Measurements from ENCODE around the gene RNF167. TPM values are rescaled to one million over a fixed set of nuclear protein-coding genes. Genes with fewer than 3 reads are reported as not detected.

The RNF167 gene
- total RNA-seq, 2 donors from 2014 or later = 92.1 to 120 TPM

DNA sequence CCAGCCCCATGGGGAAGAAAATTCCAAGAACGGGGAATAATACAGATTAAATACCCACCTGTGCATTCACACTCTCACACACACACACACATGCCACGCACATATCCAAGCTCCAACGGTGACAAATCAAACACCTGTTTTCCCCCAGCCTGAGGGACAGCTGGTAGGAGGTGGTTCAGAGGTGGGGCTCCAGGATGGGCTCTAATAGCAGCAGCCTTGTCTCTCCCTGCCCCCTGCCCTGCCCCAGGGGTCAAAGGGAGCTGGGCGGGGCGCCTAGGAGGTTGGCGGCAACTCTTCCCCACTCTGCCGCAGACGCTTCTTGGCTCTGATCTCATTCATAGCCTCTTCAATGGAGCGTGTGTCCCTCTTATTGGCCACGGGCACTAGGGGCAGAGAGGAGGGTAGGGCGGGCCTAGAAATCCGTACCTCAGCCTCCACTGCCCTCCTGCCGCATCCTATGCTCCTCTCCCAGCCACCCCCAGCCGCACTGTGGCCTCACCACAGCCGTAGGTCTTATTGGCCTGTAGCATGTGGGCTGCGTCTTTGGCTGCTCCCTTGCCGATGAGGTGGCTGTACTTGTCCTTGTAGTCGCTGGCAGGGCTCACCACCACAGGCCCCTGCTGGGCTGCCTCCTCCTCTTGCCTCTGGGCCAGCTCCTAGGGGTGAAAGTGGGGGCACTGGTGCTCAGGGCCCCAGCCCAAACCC lies 19.3 kb downstream of the RNF167 start:
- no peak overlapping the region for H3K4me3 ChIP-seq
- H3K27ac ChIP-seq = no peak overlapping the region
- H3K36me3 ChIP-seq = no peaks in the 10 kb centered on the region
- intact Hi-C loops (cut with DNase I) = no loop called here
- no peak for DNase-seq
- TF ChIP-seq, protein P1, sequence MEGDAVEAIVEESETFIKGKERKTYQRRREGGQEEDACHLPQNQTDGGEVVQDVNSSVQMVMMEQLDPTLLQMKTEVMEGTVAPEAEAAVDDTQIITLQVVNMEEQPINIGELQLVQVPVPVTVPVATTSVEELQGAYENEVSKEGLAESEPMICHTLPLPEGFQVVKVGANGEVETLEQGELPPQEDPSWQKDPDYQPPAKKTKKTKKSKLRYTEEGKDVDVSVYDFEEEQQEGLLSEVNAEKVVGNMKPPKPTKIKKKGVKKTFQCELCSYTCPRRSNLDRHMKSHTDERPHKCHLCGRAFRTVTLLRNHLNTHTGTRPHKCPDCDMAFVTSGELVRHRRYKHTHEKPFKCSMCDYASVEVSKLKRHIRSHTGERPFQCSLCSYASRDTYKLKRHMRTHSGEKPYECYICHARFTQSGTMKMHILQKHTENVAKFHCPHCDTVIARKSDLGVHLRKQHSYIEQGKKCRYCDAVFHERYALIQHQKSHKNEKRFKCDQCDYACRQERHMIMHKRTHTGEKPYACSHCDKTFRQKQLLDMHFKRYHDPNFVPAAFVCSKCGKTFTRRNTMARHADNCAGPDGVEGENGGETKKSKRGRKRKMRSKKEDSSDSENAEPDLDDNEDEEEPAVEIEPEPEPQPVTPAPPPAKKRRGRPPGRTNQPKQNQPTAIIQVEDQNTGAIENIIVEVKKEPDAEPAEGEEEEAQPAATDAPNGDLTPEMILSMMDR (IDR thresholded peaks at IDR 0.05) = no peak
- no peaks in the 10 kb centered on the region for H3K27me3 ChIP-seq
- H3K9ac ChIP-seq (ENCODE audit: low read depth in 2 of 2, low read length in 2 of 2) = no peak overlapping the region
- H3K9me3 ChIP-seq = no peaks in the 10 kb centered on the region
- no peaks in the 10 kb centered on the region for H3K4me1 ChIP-seq

DNA sequence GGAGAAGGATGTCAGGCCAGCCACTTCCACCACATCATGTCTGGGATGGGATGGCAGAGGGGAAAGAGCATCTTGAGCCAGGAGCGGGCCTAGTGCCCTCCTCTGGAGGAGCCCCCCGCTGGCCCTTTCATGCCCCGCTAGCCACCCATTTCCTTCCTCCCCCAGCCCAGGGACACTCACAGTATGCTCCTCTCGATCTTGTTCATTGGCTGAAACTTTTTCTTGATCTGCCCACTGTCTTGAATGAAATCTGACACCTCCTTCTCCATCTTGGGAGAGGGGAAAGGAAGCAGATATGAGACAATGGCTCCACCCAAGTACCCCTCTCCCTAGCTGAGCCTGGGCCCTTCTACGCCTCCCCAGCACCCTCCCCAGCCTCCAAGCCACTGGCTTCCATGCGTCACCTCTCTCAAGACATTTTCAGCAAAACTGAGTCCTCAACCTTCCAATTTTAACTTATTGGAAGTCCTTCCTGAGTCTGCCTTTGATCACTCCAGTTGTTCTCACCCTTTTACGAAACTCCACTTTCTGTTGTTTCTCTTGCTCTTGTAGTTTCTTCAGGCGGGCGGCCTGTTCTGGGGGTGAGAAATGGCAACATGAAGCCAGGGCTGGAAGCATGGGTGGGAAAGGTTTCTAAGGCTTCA lies 20.3 kb downstream of the RNF167 start:
- Histone ChIP-seq H3K9me3 (no peaks in the 10 kb centered on the region), H3K9ac (ENCODE audit: low read depth in 2 of 2, low read length in 2 of 2) (no peak overlapping the region), H3K27me3 (no peaks in the 10 kb centered on the region), H3K4me3 (no peak overlapping the region), H3K4me1 (no peaks in the 10 kb centered on the region), H3K27ac (no peak overlapping the region), H3K36me3 (no peaks in the 10 kb centered on the region)
- TF ChIP-seq, protein P1 (IDR thresholded peaks at IDR 0.05) = no peak
- no peak for DNase-seq
- intact Hi-C loops (cut with DNase I) = no loop called here

DNA sequence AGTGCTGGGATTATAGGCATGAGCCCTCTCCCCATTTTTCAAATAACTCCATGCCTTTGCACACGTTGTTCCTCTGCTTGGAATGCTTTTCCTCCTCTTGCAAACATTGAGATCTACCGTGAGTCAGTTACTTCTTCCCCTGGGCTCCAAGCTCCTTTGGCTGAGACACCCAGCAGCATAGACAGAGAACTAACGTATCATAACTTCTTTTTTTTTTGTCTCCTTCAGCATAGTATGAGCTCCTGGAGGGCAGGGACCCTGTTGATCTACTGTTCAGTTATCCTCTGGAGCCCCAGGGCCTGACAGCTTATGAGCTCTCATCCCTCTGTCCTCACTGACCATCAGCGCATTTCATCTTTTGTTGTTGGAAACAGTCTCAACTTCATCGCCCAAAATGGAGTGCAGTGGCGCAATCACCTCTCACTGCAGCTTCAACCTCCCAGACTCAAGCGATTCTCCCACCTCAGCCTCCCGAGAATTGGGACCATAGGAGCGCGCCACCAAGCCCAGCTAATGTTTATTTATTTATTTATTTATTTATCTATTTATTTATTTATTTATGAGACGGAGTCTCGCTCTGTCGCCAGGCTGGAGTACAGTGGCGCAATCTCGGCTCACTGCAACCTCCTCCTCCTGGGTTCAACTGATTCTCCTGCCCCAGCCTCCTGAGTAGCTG lies 25.4 kb downstream of the RNF167 start:
- DNase-seq = no peak

DNA sequence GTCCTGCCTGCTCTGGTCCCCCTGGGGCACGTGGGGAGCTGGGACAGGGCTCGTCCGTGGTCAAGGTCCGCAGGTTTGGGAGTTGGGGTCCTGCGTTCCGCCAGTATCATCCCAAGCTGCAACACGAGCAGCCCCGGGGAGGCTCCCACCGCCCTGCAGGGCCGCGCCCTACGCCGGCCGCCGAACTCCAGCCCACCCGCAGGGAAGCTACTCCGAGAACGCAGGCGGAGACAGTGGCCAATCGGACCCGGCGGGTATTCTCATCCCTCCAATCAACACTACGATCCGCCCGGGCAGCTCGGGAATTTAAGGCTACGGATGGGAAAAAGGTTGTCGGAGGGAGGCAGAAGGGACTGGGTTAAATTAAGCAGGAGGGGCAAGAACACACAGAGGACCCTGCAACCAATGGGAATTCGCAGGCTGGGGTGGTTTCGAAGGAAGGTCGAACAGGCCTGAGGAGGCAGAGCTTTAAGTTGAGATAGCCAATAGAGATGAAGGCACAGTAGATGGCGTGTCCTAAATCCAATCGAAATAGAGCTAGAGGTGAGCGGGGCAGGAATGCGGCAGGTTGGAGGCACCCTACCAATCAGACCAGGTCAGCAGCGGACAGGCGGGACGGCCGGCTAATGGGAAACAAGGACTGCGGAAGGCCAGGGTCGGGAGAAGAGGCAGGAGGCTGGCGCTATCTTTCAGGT lies 26.9 kb downstream of the RNF167 start:
- Histone ChIP-seq H3K36me3 (no peaks in the 10 kb centered on the region), H3K27ac (peak overlapping the region; percentile 95), H3K27me3 (no peaks in the 10 kb centered on the region), H3K4me3 (peak overlapping the region; percentile 74), H3K4me1 (no peaks in the 10 kb centered on the region), H3K9me3 (no peaks in the 10 kb centered on the region), H3K9ac (ENCODE audit: low read depth in 2 of 2, low read length in 2 of 2) (peak overlapping the region; percentile 88 to 90)
- intact Hi-C loops (cut with DNase I) = no loop called here
- TF ChIP-seq, protein P1 (IDR thresholded peaks at IDR 0.05) = no peak
- DNase-seq = peak; percentile 98

More for the DNA sequence above, 25.4 kb downstream of the RNF167 start:
- no peak overlapping the region for H3K27ac ChIP-seq
- H3K27me3 ChIP-seq = no peaks in the 10 kb centered on the region
- no peaks in the 10 kb centered on the region for H3K36me3 ChIP-seq
- peak overlapping the region in 1 of 2 donors; percentile 31 for H3K9ac ChIP-seq (ENCODE audit: low read depth in 2 of 2, low read length in 2 of 2)
- no peaks in the 10 kb centered on the region for H3K9me3 ChIP-seq
- intact Hi-C loops (cut with DNase I) = no loop called here
- no peaks in the 10 kb centered on the region for H3K4me1 ChIP-seq
- TF ChIP-seq, protein P1 (IDR thresholded peaks at IDR 0.05) = no peak
- no peak overlapping the region for H3K4me3 ChIP-seq

Data from colonic mucosa (tissue), 4 donors.